Progenitor cell of endocrine pancreas (in vitro differentiated cells): ENCODE measurements around the gene SPTBN1. TPM values are rescaled to one million over a fixed set of nuclear protein-coding genes. Genes with fewer than 3 reads are reported as not detected.

ENCODE experiments used
- DNase-seq: peaks from one replicate; pipeline ENCODE4 v3.0.0; 2021; ENCODE audit warnings: low spot score; ENCODE audit not compliant: unreplicated experiment
- H3K27ac Mint-ChIP-seq: 2 replicates; pipeline ENCODE4 v1.8.0; 2021; ENCODE audit warnings: mild to moderate bottlenecking, moderate library complexity, mixed read lengths
- H3K27me3 Mint-ChIP-seq: 2 replicates; pipeline ENCODE4 v1.8.0; 2021; ENCODE audit warnings: mixed read lengths
- H3K36me3 Mint-ChIP-seq: 2 replicates; pipeline ENCODE4 v1.8.0; 2022; ENCODE audit warnings: mixed read lengths; ENCODE audit not compliant: insufficient read depth
- H3K4me1 Mint-ChIP-seq: 2 replicates; pipeline ENCODE4 v1.8.0; 2021; ENCODE audit warnings: low read depth, mixed read lengths
- H3K4me3 Mint-ChIP-seq: 2 replicates; pipeline ENCODE4 v1.8.0; 2021; ENCODE audit warnings: low read depth, mild to moderate bottlenecking, moderate library complexity, mixed read lengths
- H3K9me3 Mint-ChIP-seq: 2 replicates; pipeline ENCODE4 v1.8.0; 2021; ENCODE audit warnings: low read depth, mixed read lengths
- total RNA-seq: library from RNA; stranded (reverse); gene quantifications from 2 replicates; pipeline ENCODE4 v1.2.1, GENCODE V29; 2021
- TF ChIP-seq, protein P1 (sequence below): fragments of 200-600 bp; sonication (generic); IDR thresholded peaks from one replicate; pipeline ENCODE4 v1.5.0; 2021; ENCODE audit warnings: antibody characterized with exemption, mild to moderate bottlenecking; ENCODE audit not compliant: unreplicated experiment

SPTBN1 gene
- total RNA-seq, 1 donor from 2014 or later: 287 TPM

- peaks cover 81% of the 10 kb centered on the region for H3K4me1 Mint-ChIP-seq
- peak overlapping the region; percentile 97 for H3K27ac Mint-ChIP-seq
- DNase-seq: no peak
- no peaks in the 10 kb centered on the region for H3K9me3 Mint-ChIP-seq
- H3K27me3 Mint-ChIP-seq: no peaks in the 10 kb centered on the region
- H3K4me3 Mint-ChIP-seq: peak overlapping the region; percentile 63
- H3K36me3 Mint-ChIP-seq: peaks cover 10% of the 10 kb centered on the region
- TF ChIP-seq, protein P1, sequence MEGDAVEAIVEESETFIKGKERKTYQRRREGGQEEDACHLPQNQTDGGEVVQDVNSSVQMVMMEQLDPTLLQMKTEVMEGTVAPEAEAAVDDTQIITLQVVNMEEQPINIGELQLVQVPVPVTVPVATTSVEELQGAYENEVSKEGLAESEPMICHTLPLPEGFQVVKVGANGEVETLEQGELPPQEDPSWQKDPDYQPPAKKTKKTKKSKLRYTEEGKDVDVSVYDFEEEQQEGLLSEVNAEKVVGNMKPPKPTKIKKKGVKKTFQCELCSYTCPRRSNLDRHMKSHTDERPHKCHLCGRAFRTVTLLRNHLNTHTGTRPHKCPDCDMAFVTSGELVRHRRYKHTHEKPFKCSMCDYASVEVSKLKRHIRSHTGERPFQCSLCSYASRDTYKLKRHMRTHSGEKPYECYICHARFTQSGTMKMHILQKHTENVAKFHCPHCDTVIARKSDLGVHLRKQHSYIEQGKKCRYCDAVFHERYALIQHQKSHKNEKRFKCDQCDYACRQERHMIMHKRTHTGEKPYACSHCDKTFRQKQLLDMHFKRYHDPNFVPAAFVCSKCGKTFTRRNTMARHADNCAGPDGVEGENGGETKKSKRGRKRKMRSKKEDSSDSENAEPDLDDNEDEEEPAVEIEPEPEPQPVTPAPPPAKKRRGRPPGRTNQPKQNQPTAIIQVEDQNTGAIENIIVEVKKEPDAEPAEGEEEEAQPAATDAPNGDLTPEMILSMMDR: no peak
Measured at GRCh38 chr2:54579682-54580620, 123.8 kb downstream of the SPTBN1 start.

- H3K4me1 Mint-ChIP-seq: peaks cover 76% of the 10 kb centered on the region
- no peak for DNase-seq
Measured at GRCh38 chr2:54581326-54582039, 125.4 kb downstream of the SPTBN1 start.

GRCh38 chr2:54582987-54583386 is 126.9 kb downstream of the SPTBN1 start:
- no peaks in the 10 kb centered on the region for H3K27me3 Mint-ChIP-seq
- no peak overlapping the region for H3K4me3 Mint-ChIP-seq
- no peaks in the 10 kb centered on the region for H3K9me3 Mint-ChIP-seq
- peaks cover 72% of the 10 kb centered on the region for H3K4me1 Mint-ChIP-seq
- peaks cover 4% of the 10 kb centered on the region for H3K36me3 Mint-ChIP-seq
- DNase-seq: no peak
- TF ChIP-seq, protein P1: no peak
- peak overlapping the region; percentile 24 for H3K27ac Mint-ChIP-seq

More at GRCh38 chr2:54581326-54582039, 125.4 kb downstream of the SPTBN1 start:
- Mint-ChIP-seq H3K27ac (peak overlapping the region; percentile 31), H3K9me3 (no peaks in the 10 kb centered on the region), H3K27me3 (no peaks in the 10 kb centered on the region), H3K36me3 (peaks cover 5% of the 10 kb centered on the region), H3K4me3 (no peak overlapping the region)
- TF ChIP-seq, protein P1: no peak

GRCh38 chr2:54584598-54584997 is 128.5 kb downstream of the SPTBN1 start:
- H3K27me3 Mint-ChIP-seq: no peaks in the 10 kb centered on the region
- H3K4me3 Mint-ChIP-seq: no peak overlapping the region
- no peak overlapping the region for H3K27ac Mint-ChIP-seq
- TF ChIP-seq, protein P1: no peak
- H3K9me3 Mint-ChIP-seq: no peaks in the 10 kb centered on the region
- peaks cover 4% of the 10 kb centered on the region for H3K36me3 Mint-ChIP-seq
- peaks cover 69% of the 10 kb centered on the region for H3K4me1 Mint-ChIP-seq
- DNase-seq: no peak

- H3K27me3 Mint-ChIP-seq: no peaks in the 10 kb centered on the region
- no peak overlapping the region for H3K4me3 Mint-ChIP-seq
- peaks cover 4% of the 10 kb centered on the region for H3K36me3 Mint-ChIP-seq
- H3K9me3 Mint-ChIP-seq: no peaks in the 10 kb centered on the region
- H3K4me1 Mint-ChIP-seq: peaks cover 68% of the 10 kb centered on the region
- no peak for DNase-seq
- TF ChIP-seq, protein P1: no peak
- no peak overlapping the region for H3K27ac Mint-ChIP-seq
Measured at GRCh38 chr2:54585136-54585733, 129.1 kb downstream of the SPTBN1 start.
